Stimulated activated CD8-positive, alpha-beta memory T cell treated with anti-CD3 and anti-CD28 coated beads, Interleukin-12 subunit alpha, Interleukin-12 subunit beta, amount 100 ng/mL, for 1 hour (primary cell): ENCODE data around the gene PIEZO2.
"Not testable (repeated sequence)": the region's sequence is repeated elsewhere in the genome, so short reads cannot be mapped to it uniquely, and the experiment has no call there.

Source experiments
- DNase-seq: peaks from one replicate; pipeline ENCODE4 v3.0.0-alpha.2; 2020; ENCODE audit warnings: low read depth

PIEZO2 gene

DNA sequence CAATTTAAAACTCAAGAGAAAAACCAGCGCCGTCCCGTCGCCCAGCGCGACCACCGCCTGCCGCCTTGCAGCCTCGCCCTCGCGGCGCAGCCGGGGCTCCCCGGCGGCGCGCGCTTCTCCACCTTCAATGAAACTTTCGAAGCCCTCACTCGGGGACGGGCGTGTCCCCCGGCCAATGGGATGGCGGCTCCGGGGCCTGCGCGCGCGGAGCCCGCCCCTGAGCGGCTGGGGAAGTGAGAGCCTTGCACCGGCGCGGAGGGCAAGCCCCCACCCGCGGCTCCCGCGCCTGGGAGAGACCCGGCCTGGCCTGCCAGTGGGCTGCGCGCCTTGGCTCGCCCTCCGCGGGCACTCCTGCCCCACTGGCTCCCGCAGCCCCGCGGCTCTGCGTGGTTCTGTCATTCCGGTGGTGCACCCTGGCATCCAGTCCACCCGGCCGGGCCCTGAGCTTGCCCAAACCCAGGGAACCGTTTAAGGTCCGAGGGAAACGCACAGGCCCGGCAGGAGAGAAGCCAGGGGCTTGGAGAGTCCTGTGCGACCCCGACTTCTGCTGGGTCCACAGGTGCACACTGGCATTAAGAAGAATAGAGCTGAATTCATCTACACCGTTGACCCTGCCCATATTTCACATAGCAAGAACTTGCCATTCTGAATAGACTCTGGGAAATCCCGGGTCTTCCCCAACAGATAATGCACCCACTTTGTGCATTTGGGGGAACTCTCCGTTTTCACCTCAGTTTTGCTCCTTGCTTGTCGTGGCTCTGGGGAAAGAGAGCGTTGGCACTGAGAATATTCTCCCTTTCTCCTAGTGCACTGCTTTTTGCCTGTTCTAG lies at the start of gene PIEZO2:
Gene PIEZO2, minus strand, starts transcription at position 129 of the 830 bp plus-strand sequence. CDS start 981 bp downstream, outside the sequence.
- no peak for DNase-seq

DNA sequence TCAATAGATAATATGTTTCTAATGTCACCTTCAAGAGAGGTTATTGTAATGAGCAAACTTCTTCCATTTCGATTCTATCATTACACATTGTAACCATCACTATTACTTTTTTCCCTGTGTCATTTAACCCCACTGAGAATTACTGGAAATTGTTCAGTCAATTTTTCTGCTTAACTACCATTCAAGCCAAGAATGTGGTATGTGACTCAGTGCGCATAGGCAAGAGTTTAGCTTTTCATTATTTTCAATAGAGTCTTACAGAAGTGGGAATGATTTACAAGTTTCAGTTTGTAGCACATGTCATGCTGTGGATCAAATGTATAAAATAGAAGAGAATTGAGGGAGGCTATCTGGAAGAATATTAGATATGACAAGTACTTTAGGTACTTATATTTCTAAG lies 34.3 kb upstream of the PIEZO2 start:
- DNase-seq: no peak

DNA sequence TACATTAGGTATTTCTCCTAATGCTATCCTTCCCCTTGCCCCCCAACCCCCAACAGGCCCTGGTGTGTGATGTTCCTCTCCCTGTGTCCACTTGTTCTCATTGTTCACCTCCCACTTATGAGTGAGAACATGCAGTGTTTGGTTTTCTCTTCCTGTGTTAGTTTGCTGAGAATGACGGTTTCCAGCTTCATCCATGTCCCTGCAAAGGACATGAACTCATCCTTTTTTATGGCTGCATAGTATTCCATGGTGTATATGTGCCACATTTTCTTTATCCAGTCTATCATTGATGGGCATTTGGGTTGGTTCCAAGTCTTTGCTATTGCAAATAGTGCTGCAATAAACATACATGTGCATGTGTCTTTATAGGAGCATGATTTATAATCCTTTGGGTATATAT lies 32.3 kb upstream of the PIEZO2 start:
- not testable (repeated sequence) for DNase-seq

DNA sequence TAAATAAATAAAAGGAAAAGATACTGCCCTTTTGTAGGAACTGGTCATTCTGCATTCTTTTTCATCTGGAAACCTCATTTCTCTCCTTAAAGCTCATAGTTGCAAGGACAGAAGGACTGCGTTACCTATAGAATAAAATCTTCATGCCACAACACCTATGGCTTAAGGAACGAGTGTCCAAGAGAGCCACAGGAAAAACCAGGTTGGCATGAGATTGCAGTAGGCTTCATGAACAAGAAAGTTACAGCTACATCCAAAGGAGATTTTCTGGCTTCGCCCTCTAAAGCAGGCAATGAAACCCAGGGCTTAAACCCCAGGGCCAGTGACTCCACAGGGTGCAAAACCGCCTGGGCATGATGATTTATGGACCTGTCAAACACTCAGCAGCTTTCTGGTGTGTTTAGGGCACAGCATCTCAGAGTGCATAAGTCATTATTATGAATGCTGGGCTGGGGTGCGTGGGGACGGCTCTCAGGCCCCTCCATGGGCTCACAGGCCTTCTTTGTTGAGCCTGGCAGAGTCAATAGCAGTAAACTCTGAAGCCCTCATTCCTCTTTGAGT lies 30.7 kb upstream of the PIEZO2 start:
- DNase-seq: no peak

DNA sequence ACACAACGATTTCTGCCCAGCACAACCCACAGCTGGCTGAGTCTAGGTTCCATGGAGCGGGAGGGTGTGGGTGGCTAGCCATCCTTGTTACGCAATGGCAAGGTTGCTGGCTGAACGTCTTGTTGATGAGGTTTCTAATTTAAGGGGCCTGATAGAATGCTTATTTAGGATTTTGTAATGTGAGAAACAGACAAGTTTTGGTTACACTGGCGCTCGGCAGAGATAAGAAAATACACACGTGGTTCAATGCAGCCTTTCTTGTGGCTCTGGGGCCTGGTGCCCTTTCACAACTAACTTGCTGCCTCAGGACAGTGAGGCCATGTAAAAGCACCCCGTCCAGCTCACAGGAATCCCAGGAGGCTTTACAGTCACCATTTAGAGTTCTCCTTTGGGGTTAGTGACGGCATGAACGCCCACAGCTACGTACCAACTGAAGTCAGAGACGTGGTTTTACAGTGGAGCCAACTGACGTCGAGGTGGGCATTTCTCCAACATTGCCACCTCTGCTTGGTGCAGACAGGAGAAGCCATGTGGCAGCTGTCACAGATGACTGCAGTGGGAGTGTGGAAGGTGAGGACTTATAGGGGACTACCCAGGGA lies 29.7 kb upstream of the PIEZO2 start:
- DNase-seq: no peak

DNA sequence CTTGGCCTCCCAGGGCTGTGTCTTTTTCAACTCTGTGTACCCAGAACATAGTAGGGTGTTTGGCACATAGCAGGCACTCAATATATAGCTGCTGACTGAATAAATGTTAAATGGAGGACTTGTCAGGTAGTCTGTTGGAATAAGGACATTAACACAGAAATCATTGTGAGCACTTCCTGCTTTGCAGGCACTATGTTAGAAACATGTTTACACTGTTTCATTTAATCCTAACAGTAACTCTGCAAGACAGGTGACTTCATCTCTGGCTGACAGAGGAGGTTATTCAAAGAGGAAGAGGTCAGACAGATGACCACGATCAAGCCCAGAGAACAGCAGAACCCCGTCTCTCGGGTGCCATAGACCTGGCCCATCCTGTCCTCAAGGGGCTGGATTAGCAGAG lies 28.0 kb upstream of the PIEZO2 start:
- DNase-seq: no peak

DNA sequence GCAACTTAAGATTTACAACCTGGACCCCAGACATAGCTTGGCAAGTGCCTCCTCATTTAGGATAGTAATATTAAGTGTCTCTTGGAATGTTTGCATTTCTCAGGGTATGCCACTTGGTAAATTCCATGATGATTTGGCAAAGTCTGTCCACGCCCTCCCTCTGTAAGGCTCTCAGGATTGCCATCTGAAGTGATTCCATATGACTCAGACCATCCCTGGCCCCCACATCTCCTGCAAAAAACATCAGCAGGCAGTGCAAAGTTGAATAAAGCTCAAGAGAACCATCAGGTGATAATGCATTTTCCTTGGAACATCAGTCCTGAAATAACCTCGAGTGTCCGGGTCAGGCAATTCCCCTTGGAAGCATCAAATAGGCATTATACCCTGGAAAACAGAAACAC lies 27.1 kb upstream of the PIEZO2 start:
- no peak for DNase-seq

DNA sequence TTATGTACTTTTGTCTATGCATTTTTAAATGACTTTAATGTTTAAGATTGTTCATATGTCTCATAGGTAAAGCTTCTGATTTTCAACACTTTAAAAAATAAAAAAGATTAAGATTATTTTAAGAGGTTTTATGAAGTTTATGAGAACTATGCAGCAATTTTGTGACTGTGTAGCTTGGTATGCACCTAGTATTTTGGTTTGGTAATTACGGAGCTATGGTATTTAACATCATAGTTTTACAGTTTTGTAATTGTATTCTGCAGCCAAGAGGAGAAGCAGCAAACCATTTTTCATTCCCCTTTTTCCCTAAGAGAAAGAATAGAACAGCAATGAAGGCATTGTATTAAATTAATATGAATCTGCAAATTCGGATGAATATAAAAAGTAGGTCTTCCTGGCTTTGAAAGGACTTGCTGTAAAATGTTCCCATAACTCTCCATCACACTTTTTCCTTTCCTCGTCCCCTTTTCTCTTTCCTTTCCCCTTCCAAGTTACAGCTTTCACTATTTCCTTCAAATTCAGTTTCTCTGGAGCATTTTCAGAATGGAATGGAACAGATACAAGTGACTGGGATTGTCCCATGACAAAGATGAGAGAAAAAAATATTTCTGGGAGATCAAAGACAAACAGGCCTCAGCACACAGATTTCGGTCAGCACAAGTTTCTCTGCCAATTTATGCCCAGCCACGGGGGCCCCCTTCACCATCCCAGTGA lies 26.1 kb upstream of the PIEZO2 start:
- no peak for DNase-seq

DNA sequence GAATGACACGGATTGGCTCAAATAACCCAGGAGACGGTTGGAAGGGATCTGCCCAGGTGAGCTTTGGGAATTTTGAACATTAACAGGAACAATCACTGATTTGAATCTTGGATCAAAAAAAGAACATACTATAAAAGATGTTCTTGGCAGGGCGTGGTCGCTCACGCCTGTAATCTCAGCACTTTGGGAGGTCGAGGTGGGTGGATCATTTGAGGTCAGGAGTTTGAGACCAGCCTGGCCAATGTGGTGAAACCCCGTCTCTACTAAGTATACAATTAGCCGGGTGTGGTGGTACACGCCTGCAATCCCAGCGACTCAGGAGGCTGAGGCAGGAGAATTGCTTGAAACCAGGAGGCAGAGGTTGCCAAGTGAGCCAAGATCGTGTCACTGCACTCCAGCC lies 24.8 kb upstream of the PIEZO2 start:
- DNase-seq: not testable (repeated sequence)

DNA sequence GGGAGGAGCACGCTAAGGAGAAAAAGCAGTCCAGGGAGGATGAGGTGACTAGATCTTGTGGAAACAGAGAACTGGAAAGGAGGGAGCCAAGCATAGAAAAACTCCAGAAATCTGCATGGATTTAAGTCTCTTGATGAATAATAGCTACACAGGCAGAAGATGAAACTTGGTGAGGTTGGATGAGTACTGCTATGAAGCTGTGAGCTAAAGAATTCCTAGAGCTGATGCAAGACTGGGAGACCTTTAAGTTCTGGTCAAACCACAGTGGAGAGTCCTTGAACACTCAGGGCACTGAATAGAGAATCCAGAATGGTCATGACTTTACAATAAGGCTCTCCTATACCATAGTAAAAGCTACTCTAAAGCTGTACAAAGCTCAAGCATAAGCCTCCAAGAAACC lies 18.4 kb upstream of the PIEZO2 start:
- DNase-seq: no peak

DNA sequence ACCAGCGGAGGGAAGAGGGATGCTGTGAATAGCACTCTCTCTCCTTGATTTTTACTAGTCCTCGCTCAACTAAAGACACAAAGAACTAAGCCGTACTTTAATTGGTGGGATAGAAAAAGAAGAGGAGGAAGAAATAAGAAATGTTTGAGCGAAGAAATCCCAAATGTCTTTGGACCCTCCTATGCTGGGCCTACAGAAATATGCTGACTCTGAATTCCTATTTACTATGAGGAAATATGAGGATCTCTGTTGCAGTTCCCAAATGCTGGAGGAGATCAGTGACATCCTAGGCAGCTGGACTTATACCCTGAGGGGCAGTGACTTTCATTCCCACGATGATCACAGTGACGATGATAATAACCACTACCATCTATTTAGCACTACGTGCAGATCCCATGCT lies 16.6 kb upstream of the PIEZO2 start:
- no peak for DNase-seq

DNA sequence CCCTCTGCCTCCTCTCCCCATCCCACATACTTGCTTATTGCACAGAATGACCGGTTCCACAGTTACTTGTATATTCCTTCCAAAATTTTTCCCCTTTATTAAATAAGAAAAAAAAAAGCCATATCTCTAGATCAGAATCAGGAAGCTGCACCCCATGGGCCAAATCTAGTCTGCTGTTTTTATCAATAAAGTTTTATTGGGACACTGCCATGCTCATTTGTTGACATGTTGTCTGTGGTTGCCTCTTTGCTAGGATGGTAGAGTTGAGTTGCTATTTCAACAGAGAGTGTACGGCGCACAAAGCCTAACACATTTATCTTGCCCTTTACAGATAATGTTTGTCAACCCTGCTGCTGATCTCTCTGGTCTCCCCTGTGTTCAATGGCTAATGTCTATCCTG lies 15.8 kb upstream of the PIEZO2 start:
- DNase-seq: no peak

DNA sequence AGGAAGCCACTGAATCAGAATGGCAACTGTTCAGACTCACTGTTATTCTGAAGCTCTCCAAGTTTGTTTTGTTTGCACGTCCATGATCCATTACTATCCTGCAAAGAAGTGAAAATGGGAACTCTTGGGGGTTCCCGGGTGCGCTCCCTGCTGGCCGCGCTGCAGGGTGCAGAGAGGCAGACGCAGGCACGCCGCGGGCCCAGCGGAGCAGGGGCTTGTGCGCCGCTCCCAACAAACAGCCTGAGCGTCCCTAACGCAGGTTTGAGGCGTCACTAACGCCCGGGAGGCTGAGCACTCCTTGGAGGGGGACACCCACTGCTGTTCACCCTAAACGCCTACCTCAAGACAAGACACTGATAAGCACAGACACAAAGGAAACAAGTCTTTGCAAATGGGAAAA lies 14.3 kb upstream of the PIEZO2 start:
- no peak for DNase-seq

DNA sequence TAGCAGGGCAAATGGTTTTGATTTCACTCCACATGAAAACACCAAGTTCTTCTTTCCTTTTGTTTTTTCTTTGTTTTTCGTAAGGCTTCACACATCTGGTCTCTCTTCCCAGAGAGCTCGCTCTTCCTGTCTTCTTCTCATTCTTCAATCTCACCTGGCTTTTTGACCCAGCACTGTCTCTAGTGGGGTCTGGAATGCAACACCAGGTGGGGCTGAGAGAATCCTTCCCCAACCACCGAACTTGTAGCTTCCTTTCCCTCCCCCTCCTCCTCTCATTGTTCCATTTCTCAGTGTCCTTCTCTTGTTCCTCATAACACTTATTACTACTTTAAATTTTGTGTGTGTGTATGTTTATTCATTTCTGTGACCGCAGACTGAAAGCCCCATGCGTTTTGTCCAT lies 13.5 kb upstream of the PIEZO2 start:
- no peak for DNase-seq

DNA sequence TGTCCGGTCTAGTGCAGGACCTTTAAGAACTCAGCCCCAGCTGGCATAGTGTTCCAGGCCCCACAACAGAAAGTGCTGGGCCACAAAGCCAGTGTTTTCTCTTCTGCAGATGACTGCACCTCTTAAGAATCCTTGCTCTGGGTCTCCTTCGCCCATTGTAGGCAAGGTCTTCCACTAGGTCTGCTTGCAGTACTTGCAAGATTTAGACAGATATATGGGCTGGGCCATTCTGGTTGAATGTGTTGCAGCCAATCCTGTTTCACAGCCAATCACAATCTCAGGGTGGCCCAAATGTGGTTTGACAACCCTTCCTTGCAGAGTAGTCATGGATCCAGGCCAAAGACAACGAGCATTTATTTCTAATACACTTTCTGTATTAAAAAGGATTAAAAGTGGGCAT lies 13.1 kb upstream of the PIEZO2 start:
- no peak for DNase-seq

DNA sequence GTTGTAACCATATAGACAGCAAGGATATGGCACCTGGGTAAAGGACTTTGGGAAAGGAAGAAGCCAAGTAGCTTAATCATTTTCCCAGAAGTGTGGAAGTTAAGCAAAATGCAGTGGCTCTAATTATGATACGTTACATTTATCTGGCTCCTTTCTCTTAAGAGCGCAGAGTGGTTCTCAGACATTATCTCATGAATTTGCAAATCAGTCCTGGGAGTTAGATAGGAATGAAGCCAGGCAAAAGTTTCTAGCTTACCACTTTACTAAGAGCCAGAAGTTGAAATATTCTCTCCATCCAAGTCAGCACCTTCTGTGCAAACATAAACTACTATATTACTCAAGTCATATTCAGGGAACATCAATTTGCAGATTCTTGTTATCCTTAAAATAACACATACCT lies 10.9 kb upstream of the PIEZO2 start:
- no peak for DNase-seq

DNA sequence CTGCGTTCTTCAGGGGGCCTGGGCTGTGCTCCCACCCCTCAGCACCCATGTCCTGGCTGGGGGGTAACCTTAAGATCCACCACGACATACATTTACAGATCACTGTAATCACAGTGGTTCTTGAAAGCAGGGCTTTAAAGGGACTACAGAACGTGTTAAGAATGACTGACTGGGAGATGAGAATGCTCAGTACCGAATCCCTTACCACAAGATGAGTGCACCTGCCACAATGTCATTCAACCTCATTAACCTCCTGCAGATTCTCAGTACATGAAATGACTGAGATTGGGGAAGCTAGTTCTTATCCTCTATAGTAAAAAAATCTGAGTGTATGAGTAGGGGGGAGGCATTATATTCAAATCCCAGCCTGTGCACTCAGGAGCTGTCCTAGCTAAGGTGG lies 10.5 kb upstream of the PIEZO2 start:
- DNase-seq: no peak

DNA sequence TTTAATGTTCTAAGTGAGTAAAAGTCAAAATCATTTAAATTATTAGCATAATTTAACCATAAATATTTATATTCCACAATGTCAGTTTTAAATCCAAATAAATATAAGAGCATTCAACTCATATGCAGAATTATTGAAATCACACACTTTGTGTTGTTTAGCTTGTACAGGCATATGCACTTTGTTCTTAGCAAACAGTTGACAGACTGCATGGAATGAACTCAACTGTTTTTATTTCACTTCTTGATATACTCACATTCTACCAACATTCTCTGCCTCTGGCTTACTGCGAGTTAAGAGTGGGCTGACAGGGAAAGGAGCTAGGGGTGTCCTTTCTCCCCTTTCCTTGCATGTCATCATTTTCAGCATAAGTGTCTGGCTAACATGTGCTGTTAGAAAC lies 7.6 kb upstream of the PIEZO2 start:
- no peak for DNase-seq

DNA sequence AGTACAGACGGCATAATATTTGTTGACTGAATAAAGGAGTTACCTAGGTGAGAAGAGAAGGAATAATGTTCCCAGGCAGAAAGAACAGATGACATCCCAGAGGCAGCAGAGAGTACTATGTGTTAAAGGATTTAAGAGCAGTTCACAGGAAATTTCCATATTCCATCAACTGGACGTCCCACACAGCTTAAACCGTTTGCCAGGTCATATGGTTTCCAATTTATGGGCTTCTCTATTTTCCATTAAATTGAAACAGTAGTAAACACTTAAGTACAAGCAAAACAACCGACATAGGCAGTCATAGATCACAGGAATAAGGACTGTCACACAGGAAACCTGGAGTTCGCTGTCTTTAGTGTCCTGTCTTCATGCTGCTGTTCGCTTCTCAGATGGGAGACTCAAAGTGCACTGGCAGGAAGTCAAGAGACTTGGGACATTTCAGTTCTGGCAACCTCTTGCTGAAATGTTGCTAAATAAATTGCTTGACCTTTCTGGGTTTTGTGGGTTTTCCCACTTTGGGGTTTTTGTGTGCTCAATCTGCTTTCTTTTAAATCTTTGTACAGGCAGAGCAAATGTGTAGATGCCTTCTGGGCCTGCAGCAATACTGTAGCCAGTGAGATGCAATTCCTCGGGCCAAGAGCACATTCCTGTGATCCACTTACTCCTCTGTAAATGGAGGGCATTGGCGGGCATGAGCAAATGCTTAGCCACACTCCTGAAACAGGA lies 5.8 kb upstream of the PIEZO2 start:
- no peak for DNase-seq

DNA sequence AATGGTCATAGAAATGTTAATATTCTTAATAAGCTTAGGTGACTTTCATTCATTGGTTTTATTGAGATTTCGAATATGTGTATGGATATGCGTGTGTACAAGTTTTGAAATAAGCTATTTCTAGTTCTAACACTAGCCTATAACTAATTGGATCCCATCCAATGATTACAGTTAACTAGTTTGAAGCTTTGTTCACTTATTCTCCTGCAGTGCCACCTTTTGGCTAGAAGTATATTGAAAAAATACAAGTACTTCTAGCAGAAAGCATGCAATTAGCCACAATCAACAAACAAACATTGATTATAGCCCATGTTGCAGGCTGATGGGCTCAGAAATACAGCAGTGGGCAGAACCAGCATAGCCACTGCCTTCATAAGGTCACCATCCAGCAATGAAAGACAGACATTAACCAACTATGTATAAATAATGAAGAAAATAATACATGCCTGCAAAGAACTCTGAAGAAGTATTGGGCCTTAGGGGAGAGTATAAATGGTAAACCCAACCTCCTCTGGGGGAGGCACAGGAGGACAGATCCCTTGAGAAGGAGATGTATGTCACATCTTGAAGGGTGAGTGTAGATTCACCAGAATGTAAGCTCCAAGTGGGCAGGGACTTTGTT lies 5.1 kb upstream of the PIEZO2 start:
- no peak for DNase-seq

DNA sequence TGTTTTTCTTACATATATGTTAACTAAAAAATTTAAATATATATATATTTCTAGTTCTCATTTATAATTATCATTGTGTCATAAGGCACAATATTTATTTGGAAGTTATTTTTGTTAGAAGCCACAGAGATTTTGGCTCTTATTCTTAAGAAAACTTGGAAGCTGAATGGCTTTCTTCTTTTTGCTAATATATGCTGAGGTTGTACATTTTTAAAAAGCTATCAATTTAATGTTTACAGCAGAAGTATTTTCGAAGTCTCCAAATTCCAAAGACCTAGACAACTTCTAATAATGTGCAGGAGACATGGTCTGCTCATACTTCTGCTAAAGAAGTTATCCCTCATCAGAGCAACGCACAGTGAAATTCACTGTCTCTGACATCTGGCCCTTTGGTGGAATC lies 3.7 kb upstream of the PIEZO2 start:
- no peak for DNase-seq

DNA sequence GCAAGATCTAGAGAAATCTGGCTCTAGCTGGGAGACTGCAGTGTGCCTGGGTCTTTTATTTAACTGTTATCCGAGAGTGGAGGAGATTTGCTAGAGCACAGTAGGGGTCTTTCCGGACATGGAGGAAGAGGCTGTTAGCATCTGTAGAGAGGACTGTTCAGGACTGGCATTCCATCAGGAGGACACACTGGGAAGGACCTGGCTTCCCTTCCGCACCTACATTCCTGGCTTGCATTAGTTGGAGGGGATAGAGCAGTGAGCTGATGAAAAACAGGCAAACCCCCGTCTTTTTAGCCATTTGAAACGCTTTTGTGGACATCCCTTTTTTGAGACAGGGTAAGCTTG lies 874 bp upstream of the PIEZO2 start:
- no peak for DNase-seq
